Measurements from ENCODE around the gene MPEG1. TPM values are rescaled to one million over a fixed set of nuclear protein-coding genes. Genes with fewer than 3 reads are reported as not detected.

Gene MPEG1
- total and polyA plus RNA-seq, 4 donors: 3.2 to 27.2 (median 16.9) TPM

GRCh38 chr11:59174664-59175033 lies 38.1 kb downstream of the MPEG1 start:
- H3K4me1 ChIP-seq (ENCODE audit: control insufficient read depth in 4 of 4, insufficient read depth in 4 of 4, low read length in 3 of 4): peaks cover 10 to 52% (median 32%) of the 10 kb centered on the region in 4 donors
- WGBS: 29% methylated on average over 7 of the region's 7 CpGs
- peak overlapping the region; percentile 90 to 91 for H3K27ac ChIP-seq (ENCODE audit: low read depth in 1 of 2, low read length in 2 of 2)
- peak overlapping the region; percentile 1 to 53 (median 40) for H3K4me3 ChIP-seq (ENCODE audit: low read depth in 1 of 3, low read length in 3 of 3)
- H3K9ac ChIP-seq (ENCODE audit: low read depth in 1 of 2, low read length in 2 of 2): peak overlapping the region; percentile 51 to 58
- H3K36me3 ChIP-seq (ENCODE audit: control insufficient read depth in 4 of 4, insufficient read depth in 3 of 4, low read depth in 1 of 4, low read length in 3 of 4): peaks cover 0 to 5% (median 0%) of the 10 kb centered on the region in 4 donors
- H3K27me3 ChIP-seq (ENCODE audit: control insufficient read depth in 4 of 4, insufficient read depth in 4 of 4, low read length in 3 of 4): no peaks in the 10 kb centered on the region
- TF ChIP-seq MAX (IDR thresholded peaks at IDR 0.05) (no peak), YY1 (IDR thresholded peaks at IDR 0.05) (peak; percentile 54), SP1 (IDR thresholded peaks at IDR 0.05) (peak; percentile 82), NR2F2 (IDR thresholded peaks at IDR 0.05) (no peak), REST (IDR thresholded peaks at IDR 0.05) (peak; percentile 52), ATF3 (IDR thresholded peaks at IDR 0.05) (peak; percentile 30), TAF1 (conservative IDR thresholded peaks at IDR 0.05) (no peak), JUND (IDR thresholded peaks at IDR 0.05) (peak in 1 of 2 donors; percentile 11), CTCF (IDR thresholded peaks at IDR 0.05; ENCODE audit: low read depth, low read length, missing input control) (no peak), EGR1 (IDR thresholded peaks at IDR 0.05; ENCODE audit: low read depth in 2 of 2) (no peak), FOXA1 (IDR thresholded peaks at IDR 0.05) (no peak), ZBTB33 (IDR thresholded peaks at IDR 0.05) (no peak), HNF4G (IDR thresholded peaks at IDR 0.05) (peak; percentile 73), RAD21 (IDR thresholded peaks at IDR 0.05) (peak in 1 of 2 donors; percentile 4), FOXA2 (IDR thresholded peaks at IDR 0.05) (no peak), RXRA (IDR thresholded peaks at IDR 0.05) (no peak), GABPA (IDR thresholded peaks at IDR 0.05 in 1 of 2, conservative IDR thresholded peaks at IDR 0.05 in 1 of 2) (no peak), HNF4A (conservative IDR thresholded peaks at IDR 0.05) (peak; percentile 84 to 91)
- H3K9me3 ChIP-seq (ENCODE audit: control insufficient read depth in 4 of 4, low read length in 3 of 4): peaks cover 0 to 3% (median 0%) of the 10 kb centered on the region in 4 donors
- DNase-seq (ENCODE audit: low spot score): no peak

All from liver (tissue), 9 donors.